Fibroblast of lung (primary cell): Measurements from ENCODE around the gene PRDM16. TPM values are rescaled to one million over a fixed set of nuclear protein-coding genes. Genes with fewer than 3 reads are reported as not detected.

ENCODE experiments used
- DNase-seq, 2 donors: peaks; one replicate each; pipeline versions ENCODE4 v3.0.0 to v3.0.0-alpha.2; 2010; ENCODE audit warnings: low read depth in 2 of 2
- H2AFZ ChIP-seq: 2 replicates; pipeline ENCODE4 v1.5.1; 2012; ENCODE audit warnings: low read length, control low read depth, inconsistent platforms
- H3K27ac ChIP-seq: 2 replicates; pipeline ENCODE4 v1.5.1; 2011; ENCODE audit warnings: low read length, control low read depth; ENCODE audit not compliant: insufficient read depth
- H3K27me3 ChIP-seq: 2 replicates; pipeline ENCODE4 v1.5.1; 2011; ENCODE audit warnings: mild to moderate bottlenecking, low read length; ENCODE audit not compliant: control insufficient read depth, insufficient read depth
- H3K36me3 ChIP-seq: 2 replicates; pipeline ENCODE4 v1.5.1; 2011; ENCODE audit warnings: low read length; ENCODE audit not compliant: control insufficient read depth, insufficient read depth
- H3K4me1 ChIP-seq: 2 replicates; pipeline ENCODE4 v1.5.1; 2011; ENCODE audit warnings: low read length; ENCODE audit not compliant: control insufficient read depth, insufficient read depth; ENCODE audit errors: extremely low read depth
- H3K4me2 ChIP-seq: 2 replicates; pipeline ENCODE4 v1.5.1; 2011; ENCODE audit warnings: low read length, control low read depth; ENCODE audit not compliant: insufficient read depth; ENCODE audit errors: extremely low read depth
- H3K4me3 ChIP-seq, 4 experiments: fragments of 200-600 bp in 1 of 4; sonication (generic) in 1 of 4; replicated peaks in 1 of 4; 2 replicates each; pipeline ENCODE4 v1.5.1; 2011 to 2016; ENCODE audit warnings: low read length in 4 of 4, low read depth in 3 of 4, mild to moderate bottlenecking in 3 of 4, control low read depth in 2 of 4, inconsistent platforms in 1 of 4, mixed read lengths in 1 of 4; ENCODE audit not compliant: insufficient read depth in 1 of 4; ENCODE audit errors: control extremely low read depth in 1 of 4
- H3K79me2 ChIP-seq: 2 replicates; pipeline ENCODE4 v1.5.1; 2012; ENCODE audit warnings: mild to moderate bottlenecking, low read length, inconsistent platforms; ENCODE audit not compliant: control insufficient read depth, insufficient read depth
- H3K9ac ChIP-seq: 2 replicates; pipeline ENCODE4 v1.5.1; 2011; ENCODE audit warnings: mild to moderate bottlenecking, low read length, control low read depth; ENCODE audit not compliant: insufficient read depth
- H3K9me3 ChIP-seq: 2 replicates; pipeline ENCODE4 v1.5.1; 2012; ENCODE audit warnings: low read depth, low read length; ENCODE audit not compliant: control insufficient read depth, insufficient read depth
- H4K20me1 ChIP-seq: 2 replicates; pipeline ENCODE4 v1.5.1; 2011; ENCODE audit warnings: low read length; ENCODE audit not compliant: control insufficient read depth, insufficient read depth; ENCODE audit errors: extremely low read depth
- EZH2 ChIP-seq: IDR thresholded peaks from 2 replicates; pipeline ENCODE4 v1.5.1; 2012; ENCODE audit warnings: low read length, control low read depth, mild to moderate bottlenecking; ENCODE audit errors: missing control alignments
- polyA plus RNA-seq, 2 donors: library from polyadenylated mRNA; depleted of rRNA in 1 of 2; stranded (reverse) in 1 of 2; unstranded in 1 of 2; fragments of >200 nt; gene quantifications; 2 replicates each; pipeline ENCODE4 v1.2.1, GENCODE V29; 2011 to 2012; ENCODE audit warnings: missing spikeins in 1 of 2
- total RNA-seq: library from RNA; depleted of rRNA; stranded (reverse); fragments of >200 nt; gene quantifications from 2 replicates; pipeline ENCODE4 v1.2.1, GENCODE V29; 2014
- TF ChIP-seq, protein P1 (sequence below), 2 donors: IDR thresholded peaks in 1 of 2; conservative IDR thresholded peaks in 1 of 2; 1 replicate in 1 of 2; 2 replicates in 1 of 2; pipeline ENCODE4 v1.5.1; 2011 to 2012; ENCODE audit warnings: low read length in 2 of 2, control low read depth in 1 of 2, inconsistent platforms in 1 of 2, low read depth in 1 of 2, mild to moderate bottlenecking in 1 of 2

Gene PRDM16
- total and polyA plus RNA-seq, 2 donors (not counting 1 experiment from before 2014, with no cell fraction given) = 0.30 to 1.8 TPM

DNA sequence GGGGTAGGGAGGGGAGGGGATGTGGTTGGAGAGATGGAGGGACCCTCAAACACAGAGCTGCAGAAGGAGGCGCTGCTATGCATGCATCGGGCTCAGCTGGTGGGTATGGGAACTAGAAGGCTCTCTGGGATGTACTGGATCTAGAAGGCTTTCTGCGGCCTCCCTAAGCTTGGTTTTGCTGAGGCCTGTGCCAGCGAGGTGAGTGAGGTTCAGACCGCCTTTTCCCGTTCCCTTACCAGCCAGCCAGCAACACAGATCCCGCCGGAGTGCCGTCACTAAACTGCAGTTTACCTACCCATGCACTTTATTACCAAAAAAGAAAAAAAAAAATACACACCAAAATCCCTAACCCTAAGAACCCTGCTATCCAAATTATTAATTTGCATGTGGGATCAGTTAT, 180.2 kb downstream of the PRDM16 start:
- Histone ChIP-seq H3K27ac (no peak overlapping the region), H2AFZ (no peak overlapping the region), H3K4me1 (no peaks in the 10 kb centered on the region), H3K4me2 (no peak overlapping the region), H3K4me3 (no peak overlapping the region), H3K27me3 (no peaks in the 10 kb centered on the region), H3K9me3 (no peaks in the 10 kb centered on the region), H3K9ac (no peak overlapping the region), H4K20me1 (no peaks in the 10 kb centered on the region), H3K36me3 (no peaks in the 10 kb centered on the region), H3K79me2 (no peaks in the 10 kb centered on the region)
- no peak for DNase-seq
- TF ChIP-seq, protein P1, sequence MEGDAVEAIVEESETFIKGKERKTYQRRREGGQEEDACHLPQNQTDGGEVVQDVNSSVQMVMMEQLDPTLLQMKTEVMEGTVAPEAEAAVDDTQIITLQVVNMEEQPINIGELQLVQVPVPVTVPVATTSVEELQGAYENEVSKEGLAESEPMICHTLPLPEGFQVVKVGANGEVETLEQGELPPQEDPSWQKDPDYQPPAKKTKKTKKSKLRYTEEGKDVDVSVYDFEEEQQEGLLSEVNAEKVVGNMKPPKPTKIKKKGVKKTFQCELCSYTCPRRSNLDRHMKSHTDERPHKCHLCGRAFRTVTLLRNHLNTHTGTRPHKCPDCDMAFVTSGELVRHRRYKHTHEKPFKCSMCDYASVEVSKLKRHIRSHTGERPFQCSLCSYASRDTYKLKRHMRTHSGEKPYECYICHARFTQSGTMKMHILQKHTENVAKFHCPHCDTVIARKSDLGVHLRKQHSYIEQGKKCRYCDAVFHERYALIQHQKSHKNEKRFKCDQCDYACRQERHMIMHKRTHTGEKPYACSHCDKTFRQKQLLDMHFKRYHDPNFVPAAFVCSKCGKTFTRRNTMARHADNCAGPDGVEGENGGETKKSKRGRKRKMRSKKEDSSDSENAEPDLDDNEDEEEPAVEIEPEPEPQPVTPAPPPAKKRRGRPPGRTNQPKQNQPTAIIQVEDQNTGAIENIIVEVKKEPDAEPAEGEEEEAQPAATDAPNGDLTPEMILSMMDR (conservative IDR thresholded peaks at IDR 0.05 in 1 of 2, IDR thresholded peaks at IDR 0.05 in 1 of 2; ENCODE audit: low read depth in 1 of 2, low read length in 2 of 2) = no peak
- no peak for TF ChIP-seq EZH2

DNA sequence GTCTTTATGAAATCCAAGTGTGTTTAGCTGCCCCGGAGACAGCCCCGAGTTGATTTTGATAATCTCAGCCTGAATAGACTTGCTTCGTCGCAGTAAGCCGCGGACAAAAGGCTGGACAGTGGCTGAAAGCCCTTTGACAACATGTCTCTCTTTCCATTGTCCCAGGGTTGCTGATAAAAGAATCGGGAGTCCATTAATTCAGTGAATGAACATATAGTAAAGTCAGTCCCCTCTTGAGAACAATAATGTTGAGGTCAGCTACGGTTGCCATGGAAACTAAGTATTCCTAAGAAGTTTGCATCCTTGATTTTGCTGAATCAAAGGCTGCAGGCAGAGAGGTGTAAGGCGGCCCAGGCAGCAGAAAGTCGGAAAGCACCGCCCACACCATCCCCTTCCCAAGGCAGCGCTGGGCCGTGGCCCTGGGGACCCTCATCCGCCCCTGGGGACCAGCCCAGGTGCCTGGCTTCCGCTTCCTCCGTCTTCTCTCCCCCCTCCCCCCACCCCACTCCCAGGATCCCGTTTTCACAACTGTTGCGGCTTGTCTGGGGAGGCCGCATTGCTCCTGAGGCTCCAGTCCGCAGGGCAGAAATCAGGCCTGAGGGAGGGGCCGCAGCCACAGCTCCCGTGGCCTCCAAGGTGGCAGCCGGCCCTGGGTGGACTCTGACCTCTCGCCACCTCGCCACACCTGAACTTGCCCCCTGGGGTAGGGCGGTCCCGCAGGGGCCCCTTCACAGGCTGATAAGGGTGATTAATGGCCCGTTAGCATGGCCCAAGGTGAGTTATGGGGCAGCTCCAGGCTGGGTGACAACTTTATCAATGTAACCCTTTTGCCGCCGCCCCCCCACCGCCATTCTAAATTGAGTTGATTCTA, 180.9 kb downstream of the PRDM16 start:
- Histone ChIP-seq H3K4me3 (no peak overlapping the region), H3K4me2 (no peak overlapping the region), H3K9me3 (no peaks in the 10 kb centered on the region), H3K36me3 (no peaks in the 10 kb centered on the region), H2AFZ (no peak overlapping the region), H4K20me1 (no peaks in the 10 kb centered on the region), H3K4me1 (no peaks in the 10 kb centered on the region), H3K79me2 (no peaks in the 10 kb centered on the region), H3K9ac (no peak overlapping the region), H3K27ac (no peak overlapping the region), H3K27me3 (no peaks in the 10 kb centered on the region)
- DNase-seq = peak in 1 of 2 donors; percentile 41
- no peak for TF ChIP-seq EZH2
- TF ChIP-seq, protein P1 (conservative IDR thresholded peaks at IDR 0.05 in 1 of 2, IDR thresholded peaks at IDR 0.05 in 1 of 2; ENCODE audit: low read depth in 1 of 2, low read length in 2 of 2) = no peak

DNA sequence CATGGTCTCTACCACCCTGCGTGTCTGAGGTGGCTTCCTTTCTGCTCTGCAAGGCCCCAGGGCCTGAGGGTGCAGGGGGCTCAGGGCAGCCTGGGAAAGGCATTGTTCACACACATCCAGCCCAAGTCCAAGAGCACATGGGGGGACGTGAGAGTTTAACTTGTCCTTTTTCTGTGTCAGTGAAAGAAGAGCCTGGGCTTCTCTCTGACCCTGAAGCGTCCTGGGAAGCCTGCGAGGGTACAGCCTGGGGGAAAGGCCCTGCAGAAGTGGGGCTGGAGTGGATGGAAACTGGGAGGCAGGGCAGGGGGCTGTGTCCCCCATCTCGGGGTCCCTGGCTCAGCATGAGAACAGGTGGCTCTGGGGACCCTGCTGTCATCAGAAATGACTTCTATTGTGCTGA, 181.6 kb downstream of the PRDM16 start:
- Histone ChIP-seq H3K4me1 (no peaks in the 10 kb centered on the region), H3K9me3 (no peaks in the 10 kb centered on the region), H3K79me2 (no peaks in the 10 kb centered on the region), H4K20me1 (no peaks in the 10 kb centered on the region), H3K27me3 (no peaks in the 10 kb centered on the region), H3K4me3 (no peak overlapping the region), H3K9ac (no peak overlapping the region), H3K27ac (no peak overlapping the region), H3K4me2 (no peak overlapping the region), H2AFZ (no peak overlapping the region), H3K36me3 (no peaks in the 10 kb centered on the region)
- TF ChIP-seq EZH2 = no peak
- TF ChIP-seq, protein P1 (conservative IDR thresholded peaks at IDR 0.05 in 1 of 2, IDR thresholded peaks at IDR 0.05 in 1 of 2; ENCODE audit: low read depth in 1 of 2, low read length in 2 of 2) = no peak
- no peak for DNase-seq
